Measurements from ENCODE around the gene SLC38A10. TPM values are rescaled to one million over a fixed set of nuclear protein-coding genes. Genes with fewer than 3 reads are reported as not detected.

The SLC38A10 gene
- polyA plus RNA-seq, 1 donor (not counting 4 experiments of a cell fraction or from before 2014, with no cell fraction given): 16.8 TPM

DNA sequence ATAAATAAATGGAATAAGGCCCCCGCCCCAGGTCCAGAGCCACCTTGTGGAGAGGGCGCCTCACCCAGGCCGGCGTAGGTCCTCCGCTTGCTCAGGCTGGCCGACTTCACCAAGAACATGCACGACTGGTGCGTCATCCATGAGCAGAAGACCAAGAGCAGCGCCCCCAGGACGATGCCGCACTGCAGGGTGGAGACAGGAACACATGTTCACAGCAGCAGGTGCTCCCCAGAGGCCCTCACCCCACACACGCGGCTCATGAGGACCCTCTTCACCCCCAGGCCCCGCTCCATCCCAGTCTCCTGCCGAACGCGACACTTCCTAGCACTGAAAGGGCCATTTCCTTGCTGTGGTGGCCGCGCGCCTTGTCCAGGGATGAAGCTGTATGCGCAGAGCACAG is 5.5 kb downstream of the SLC38A10 start:
- Histone ChIP-seq H3K4me1 (ENCODE audit: control insufficient read depth, extremely low read depth, insufficient read depth, low read length) (peaks cover 8% of the 10 kb centered on the region), H3K79me2 (ENCODE audit: control insufficient read depth, insufficient read depth, low read length) (peaks cover 51% of the 10 kb centered on the region), H3K27ac (ENCODE audit: control insufficient read depth, insufficient read depth, low read length) (no peak overlapping the region), H3K27me3 (ENCODE audit: control insufficient read depth, extremely low read depth, insufficient read depth, low read length) (no peaks in the 10 kb centered on the region), H2AFZ (ENCODE audit: control insufficient read depth, low read length) (no peak overlapping the region), H3K4me3 (ENCODE audit: control insufficient read depth in 2 of 3, extremely low read depth in 1 of 3, insufficient read depth in 2 of 3, low read depth in 1 of 3, low read length in 3 of 3) (no peak overlapping the region), H4K20me1 (ENCODE audit: control insufficient read depth, extremely low read depth, insufficient read depth, low read length) (peaks cover 3% of the 10 kb centered on the region), H3K9me3 (ENCODE audit: control insufficient read depth, low read depth, low read length) (no peaks in the 10 kb centered on the region), H3K4me2 (ENCODE audit: control insufficient read depth, extremely low read depth, insufficient read depth, low read depth, low read length) (no peak overlapping the region), H3K9ac (ENCODE audit: control insufficient read depth, extremely low read depth, insufficient read depth, low read length) (no peak overlapping the region), H3K36me3 (ENCODE audit: control insufficient read depth in 2 of 2, extremely low read depth in 1 of 2, insufficient read depth in 2 of 2, low read length in 2 of 2) (peaks cover 17 to 26% of the 10 kb centered on the region in 2 experiments), H3K9me1 (ENCODE audit: control insufficient read depth, extremely low read depth, insufficient read depth, low read length) (no peaks in the 10 kb centered on the region)
- dilution Hi-C loops (cut with MboI; ENCODE audit: extremely low pct_ligation_motif_present, low sequenced_read_pairs): no loop called here
- no peak for DNase-seq (ENCODE audit: low read depth, low spot score)
- TF ChIP-seq, protein P1, sequence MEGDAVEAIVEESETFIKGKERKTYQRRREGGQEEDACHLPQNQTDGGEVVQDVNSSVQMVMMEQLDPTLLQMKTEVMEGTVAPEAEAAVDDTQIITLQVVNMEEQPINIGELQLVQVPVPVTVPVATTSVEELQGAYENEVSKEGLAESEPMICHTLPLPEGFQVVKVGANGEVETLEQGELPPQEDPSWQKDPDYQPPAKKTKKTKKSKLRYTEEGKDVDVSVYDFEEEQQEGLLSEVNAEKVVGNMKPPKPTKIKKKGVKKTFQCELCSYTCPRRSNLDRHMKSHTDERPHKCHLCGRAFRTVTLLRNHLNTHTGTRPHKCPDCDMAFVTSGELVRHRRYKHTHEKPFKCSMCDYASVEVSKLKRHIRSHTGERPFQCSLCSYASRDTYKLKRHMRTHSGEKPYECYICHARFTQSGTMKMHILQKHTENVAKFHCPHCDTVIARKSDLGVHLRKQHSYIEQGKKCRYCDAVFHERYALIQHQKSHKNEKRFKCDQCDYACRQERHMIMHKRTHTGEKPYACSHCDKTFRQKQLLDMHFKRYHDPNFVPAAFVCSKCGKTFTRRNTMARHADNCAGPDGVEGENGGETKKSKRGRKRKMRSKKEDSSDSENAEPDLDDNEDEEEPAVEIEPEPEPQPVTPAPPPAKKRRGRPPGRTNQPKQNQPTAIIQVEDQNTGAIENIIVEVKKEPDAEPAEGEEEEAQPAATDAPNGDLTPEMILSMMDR (optimal IDR thresholded peaks at IDR 0.05 in 1 of 3, IDR thresholded peaks at IDR 0.05 in 1 of 3, conservative IDR thresholded peaks at IDR 0.05 in 1 of 3; ENCODE audit: extremely low read depth in 1 of 3, insufficient read depth in 2 of 3, low read length in 3 of 3): no peak
- TF ChIP-seq EZH2 (IDR thresholded peaks at IDR 0.05; ENCODE audit: low read length): no peak
- no peak for FAIRE-seq

DNA sequence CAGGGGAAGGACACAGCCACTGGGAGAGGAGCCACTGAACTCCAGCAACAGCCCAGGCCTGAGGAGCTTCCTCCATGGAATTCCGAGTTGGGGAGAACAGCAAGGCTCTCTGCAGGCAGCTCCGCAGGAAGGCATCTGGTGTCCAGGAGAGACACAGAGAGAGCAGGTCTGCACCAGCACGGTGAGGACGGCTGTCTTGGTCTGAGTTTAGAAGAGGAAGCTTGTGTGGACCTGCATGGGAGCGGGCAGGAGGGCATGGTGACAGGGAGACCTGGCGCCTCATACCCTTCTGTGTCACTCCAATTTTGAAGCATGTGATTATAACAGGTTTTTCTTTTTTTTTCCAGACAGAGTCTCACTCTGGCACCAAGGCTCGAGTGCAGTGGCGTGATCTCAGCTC is 6.4 kb downstream of the SLC38A10 start:
- H3K9me1 ChIP-seq (ENCODE audit: control insufficient read depth, extremely low read depth, insufficient read depth, low read length): no peaks in the 10 kb centered on the region
- FAIRE-seq: no peak
- no peak for DNase-seq (ENCODE audit: low read depth, low spot score)

More for the DNA sequence above, 6.4 kb downstream of the SLC38A10 start:
- TF ChIP-seq, protein P1 (optimal IDR thresholded peaks at IDR 0.05 in 1 of 3, IDR thresholded peaks at IDR 0.05 in 1 of 3, conservative IDR thresholded peaks at IDR 0.05 in 1 of 3; ENCODE audit: extremely low read depth in 1 of 3, insufficient read depth in 2 of 3, low read length in 3 of 3): no peak
- TF ChIP-seq EZH2 (IDR thresholded peaks at IDR 0.05; ENCODE audit: low read length): no peak
- dilution Hi-C loops (cut with MboI; ENCODE audit: extremely low pct_ligation_motif_present, low sequenced_read_pairs): no loop called here
- Histone ChIP-seq H3K36me3 (ENCODE audit: control insufficient read depth in 2 of 2, extremely low read depth in 1 of 2, insufficient read depth in 2 of 2, low read length in 2 of 2) (peaks cover 17 to 26% of the 10 kb centered on the region in 2 experiments), H3K4me3 (ENCODE audit: control insufficient read depth in 2 of 3, extremely low read depth in 1 of 3, insufficient read depth in 2 of 3, low read depth in 1 of 3, low read length in 3 of 3) (no peak overlapping the region), H3K9ac (ENCODE audit: control insufficient read depth, extremely low read depth, insufficient read depth, low read length) (no peak overlapping the region), H4K20me1 (ENCODE audit: control insufficient read depth, extremely low read depth, insufficient read depth, low read length) (peaks cover 3% of the 10 kb centered on the region), H3K4me1 (ENCODE audit: control insufficient read depth, extremely low read depth, insufficient read depth, low read length) (peaks cover 5% of the 10 kb centered on the region), H3K79me2 (ENCODE audit: control insufficient read depth, insufficient read depth, low read length) (peaks cover 46% of the 10 kb centered on the region), H3K27me3 (ENCODE audit: control insufficient read depth, extremely low read depth, insufficient read depth, low read length) (no peaks in the 10 kb centered on the region), H3K4me2 (ENCODE audit: control insufficient read depth, extremely low read depth, insufficient read depth, low read depth, low read length) (no peak overlapping the region), H3K27ac (ENCODE audit: control insufficient read depth, insufficient read depth, low read length) (no peak overlapping the region), H3K9me3 (ENCODE audit: control insufficient read depth, low read depth, low read length) (no peaks in the 10 kb centered on the region), H2AFZ (ENCODE audit: control insufficient read depth, low read length) (no peak overlapping the region)
